GM19239 (cell line): Measurements from ENCODE around the gene GCDH.

Source experiments
- DNase-seq: peaks from one replicate; pipeline ENCODE4 v3.0.0; 2011; ENCODE audit warnings: low spot score; ENCODE audit not compliant: insufficient read length
- FAIRE-seq: peaks from 2 replicates; lab custom pipeline; 2011; peaks lifted over from hg19 to GRCh38; lab: Jason Lieb, UNC

Gene GCDH

DNA sequence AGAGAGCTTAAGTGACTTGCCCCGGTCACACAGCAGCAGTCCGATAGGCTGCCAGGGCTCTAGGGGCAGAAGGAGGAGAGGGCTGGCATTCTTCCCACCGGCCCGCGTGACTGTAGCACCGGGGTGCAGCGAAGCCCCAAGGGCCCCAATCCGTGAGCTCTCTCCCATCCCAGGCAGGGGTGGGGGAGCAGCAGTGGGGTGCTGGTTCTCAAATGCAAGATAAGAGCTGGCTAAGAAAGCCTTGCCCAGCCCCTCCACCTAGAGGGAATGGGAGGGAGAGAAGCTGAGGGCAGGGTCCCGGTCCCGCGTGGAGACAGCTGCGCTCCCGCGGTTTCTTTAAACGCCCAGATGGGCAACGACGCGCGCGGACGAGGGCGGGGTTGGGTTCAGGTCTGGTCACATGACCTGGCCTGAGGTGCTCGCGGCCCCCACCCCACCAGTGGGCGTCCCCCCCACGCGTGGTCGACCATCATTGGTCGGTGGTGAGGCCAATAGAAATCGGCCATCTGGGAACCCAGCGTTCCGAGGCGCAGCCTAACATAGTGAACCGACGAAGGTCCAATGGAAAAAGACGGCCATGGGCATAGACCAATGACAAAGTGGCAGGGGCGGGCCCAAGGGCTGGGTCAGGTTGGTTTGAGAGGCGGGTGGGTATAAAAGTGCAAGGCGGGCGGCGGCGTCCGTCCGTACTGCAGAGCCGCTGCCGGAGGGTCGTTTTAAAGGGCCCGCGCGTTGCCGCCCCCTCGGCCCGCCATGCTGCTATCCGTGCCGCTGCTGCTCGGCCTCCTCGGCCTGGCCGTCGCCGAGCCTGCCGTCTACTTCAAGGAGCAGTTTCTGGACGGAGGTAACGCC, 47.2 kb downstream of the GCDH start, which contains the start of gene CALR:
TSS of gene CALR (plus strand) at position 683 of the 852 bp plus-strand sequence. CDS start at position 754, 71 bp downstream.
- peak; percentile 97 for FAIRE-seq
- peak; percentile 87 for DNase-seq

DNA sequence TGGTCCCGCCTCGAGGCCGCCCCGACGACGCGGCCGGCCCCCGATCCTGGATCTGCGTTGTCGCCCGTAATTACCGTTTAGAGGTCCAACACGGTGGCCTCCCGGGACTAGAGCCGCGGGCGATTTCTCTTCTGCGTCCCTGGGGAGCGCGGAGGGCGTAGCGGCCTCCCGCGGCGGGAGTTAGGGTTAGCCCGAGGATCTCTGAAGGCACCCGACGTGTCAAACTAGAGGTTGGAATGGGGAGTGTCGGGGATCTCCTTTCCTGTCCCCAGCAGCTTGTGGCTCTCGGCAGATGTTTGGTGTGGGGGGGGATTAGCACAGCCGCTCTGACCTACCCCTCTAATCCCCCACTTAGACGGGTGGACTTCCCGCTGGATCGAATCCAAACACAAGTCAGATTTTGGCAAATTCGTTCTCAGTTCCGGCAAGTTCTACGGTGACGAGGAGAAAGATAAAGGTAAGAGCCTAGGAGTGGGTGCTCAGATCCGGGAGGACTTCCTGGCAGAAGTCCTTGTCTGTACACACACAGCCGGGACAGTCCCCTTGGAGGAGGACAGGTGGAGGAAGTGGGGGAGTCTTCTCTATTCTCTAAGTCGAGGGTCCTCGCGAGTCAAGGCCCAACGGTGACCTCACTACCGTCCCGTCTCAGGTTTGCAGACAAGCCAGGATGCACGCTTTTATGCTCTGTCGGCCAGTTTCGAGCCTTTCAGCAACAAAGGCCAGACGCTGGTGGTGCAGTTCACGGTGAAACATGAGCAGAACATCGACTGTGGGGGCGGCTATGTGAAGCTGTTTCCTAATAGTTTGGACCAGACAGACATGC, 48.0 kb downstream of the GCDH start:
- peak; percentile 76 for FAIRE-seq
- DNase-seq = no peak

GRCh38 chr19:12939975-12940423, 49.0 kb downstream of the GCDH start:
- FAIRE-seq = no peak
- DNase-seq = no peak

DNA sequence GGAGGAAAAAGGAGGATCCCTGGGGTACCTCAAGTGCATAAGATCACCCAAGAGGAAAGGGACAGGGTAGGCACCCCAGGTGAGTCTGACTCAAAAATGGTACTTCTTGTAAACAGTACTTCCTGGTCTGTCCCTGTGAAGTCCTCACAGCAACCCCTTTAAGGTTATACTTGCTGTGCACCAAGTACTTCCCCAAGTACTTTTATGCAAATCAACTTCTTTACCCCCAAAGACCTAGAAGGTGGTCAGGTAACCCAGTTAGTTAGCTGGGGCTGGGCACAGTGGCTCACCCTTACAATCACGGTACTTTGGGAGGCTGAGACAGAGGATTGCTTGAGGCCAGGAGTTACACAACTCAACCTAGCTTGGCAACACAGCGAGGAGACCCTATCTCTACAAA, 49.9 kb downstream of the GCDH start:
- FAIRE-seq = no peak
- no peak for DNase-seq

DNA sequence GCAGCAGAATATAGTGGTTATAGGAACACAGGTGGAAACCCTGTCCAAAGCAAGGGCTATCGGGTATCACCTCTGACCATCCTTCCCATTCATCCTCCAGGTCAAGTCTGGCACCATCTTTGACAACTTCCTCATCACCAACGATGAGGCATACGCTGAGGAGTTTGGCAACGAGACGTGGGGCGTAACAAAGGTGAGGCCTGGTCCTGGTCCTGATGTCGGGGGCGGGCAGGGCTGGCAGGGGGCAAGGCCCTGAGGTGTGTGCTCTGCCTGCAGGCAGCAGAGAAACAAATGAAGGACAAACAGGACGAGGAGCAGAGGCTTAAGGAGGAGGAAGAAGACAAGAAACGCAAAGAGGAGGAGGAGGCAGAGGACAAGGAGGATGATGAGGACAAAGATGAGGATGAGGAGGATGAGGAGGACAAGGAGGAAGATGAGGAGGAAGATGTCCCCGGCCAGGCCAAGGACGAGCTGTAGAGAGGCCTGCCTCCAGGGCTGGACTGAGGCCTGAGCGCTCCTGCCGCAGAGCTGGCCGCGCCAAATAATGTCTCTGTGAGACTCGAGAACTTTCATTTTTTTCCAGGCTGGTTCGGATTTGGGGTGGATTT, 52.6 kb downstream of the GCDH start:
- no peak for FAIRE-seq
- no peak for DNase-seq

GRCh38 chr19:12944104-12944674, 53.2 kb downstream of the GCDH start:
- DNase-seq (no peak), FAIRE-seq (no peak)

DNA sequence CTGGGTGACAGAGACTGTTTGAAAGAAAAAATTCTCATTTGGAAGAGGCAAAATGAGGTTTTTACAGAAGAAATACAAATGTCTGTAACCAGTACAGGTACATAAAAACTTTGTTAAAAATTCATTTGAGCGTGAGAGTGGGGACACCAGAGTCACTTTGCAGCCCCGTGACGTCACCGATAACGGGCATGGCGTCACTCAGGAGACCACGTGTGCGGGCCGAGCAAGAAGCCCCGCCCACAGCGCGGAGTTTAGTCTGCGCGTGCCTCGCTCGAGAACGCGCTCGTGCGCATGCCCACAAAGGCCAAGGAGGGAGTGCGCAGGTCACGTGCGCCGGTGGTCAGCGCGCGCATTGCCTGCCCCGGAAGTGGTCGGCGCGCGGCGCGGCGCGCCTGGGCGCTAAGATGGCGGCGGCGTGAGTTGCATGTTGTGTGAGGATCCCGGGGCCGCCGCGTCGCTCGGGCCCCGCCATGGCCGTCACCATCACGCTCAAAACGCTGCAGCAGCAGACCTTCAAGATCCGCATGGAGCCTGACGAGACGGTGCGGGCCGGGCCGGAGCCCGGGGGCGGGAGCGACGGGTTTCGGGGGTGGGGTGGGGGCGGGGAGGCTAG, 54.6 kb downstream of the GCDH start, which contains the start of gene RAD23A:
TSS of gene RAD23A (plus strand) at position 384 of the 613 bp plus-strand sequence. CDS start at position 471, 87 bp downstream.
- FAIRE-seq (peak; percentile 99), DNase-seq (peak; percentile 84)

DNA sequence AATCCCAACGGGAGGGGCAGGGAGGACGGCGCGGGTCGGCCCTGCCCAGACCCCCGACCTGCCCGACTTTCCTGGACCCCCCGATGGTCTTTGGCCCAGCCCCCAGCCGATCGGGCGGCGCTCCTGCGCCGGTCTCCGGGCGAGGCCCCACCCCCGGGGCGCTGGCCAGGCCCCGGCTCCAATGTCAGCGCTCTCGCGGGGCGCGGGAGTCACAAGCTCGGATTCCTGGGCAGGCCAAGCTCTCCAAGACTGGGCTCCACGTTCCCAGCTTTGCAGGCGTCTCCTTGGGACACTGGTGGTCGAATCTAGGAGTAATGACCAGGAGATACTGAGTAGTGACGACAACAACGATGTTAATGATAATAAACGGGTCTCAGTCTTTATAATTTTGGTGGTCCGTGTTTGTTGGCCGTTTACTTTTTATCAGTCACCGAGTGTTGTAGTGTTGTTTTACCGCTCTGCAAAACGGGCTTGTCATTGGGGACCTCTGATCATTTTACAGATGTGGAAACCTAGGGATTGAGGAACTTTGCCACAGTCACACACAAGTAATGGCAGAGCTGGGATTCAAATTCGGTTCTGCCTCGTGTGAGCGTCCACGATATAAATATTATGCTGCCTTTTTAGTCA, 55.2 kb downstream of the GCDH start:
- peak; percentile 40 for DNase-seq
- FAIRE-seq = peak; percentile 68

GRCh38 chr19:12946731-12947496, 56.0 kb downstream of the GCDH start:
- FAIRE-seq (no peak), DNase-seq (no peak)

- FAIRE-seq (peak; percentile 8), DNase-seq (no peak)
These were observed 57.0 kb downstream of the GCDH start for GRCh38 chr19:12947702-12948611.

GRCh38 chr19:12948612-12949362, 57.8 kb downstream of the GCDH start:
- FAIRE-seq (no peak), DNase-seq (no peak)
